ENCODE data around the gene FBXL13. TPM values are rescaled to one million over a fixed set of nuclear protein-coding genes. Genes with fewer than 3 reads are reported as not detected.
"Not testable (repeated sequence)": the region's sequence is repeated elsewhere in the genome, so short reads cannot be mapped to it uniquely, and the experiment has no call there.

The FBXL13 gene
- total RNA-seq, 1 donor from 2014 or later, result 4.0 TPM

DNA sequence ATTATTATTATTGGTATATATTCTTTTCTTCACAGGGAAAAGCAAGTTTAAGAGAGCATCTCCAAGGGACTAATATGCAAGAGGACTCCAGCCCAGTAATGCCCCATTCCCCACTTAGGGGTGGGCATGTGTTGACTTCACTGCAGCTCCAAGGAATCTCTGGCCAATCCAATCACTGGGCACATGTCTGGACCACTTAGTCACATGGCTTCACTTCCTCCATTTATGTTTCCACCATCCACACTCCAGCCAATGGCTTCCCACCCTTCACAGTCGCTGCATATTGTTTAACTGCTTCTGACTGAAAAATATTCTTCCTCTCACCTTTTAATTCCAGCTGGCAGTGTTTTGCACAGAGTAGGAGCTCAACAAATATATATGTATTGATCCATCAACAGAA is 43.6 kb downstream of the FBXL13 start:
- H3K36me3 Mint-ChIP-seq, result no peaks in the 10 kb centered on the region
- no peak overlapping the region for H3K27ac Mint-ChIP-seq
- no peak for TF ChIP-seq CTCF (conservative IDR thresholded peaks at IDR 0.05)
- no peak for DNase-seq (ENCODE audit: extremely low spot score, unreplicated experiment)
- H3K27me3 Mint-ChIP-seq, result no peaks in the 10 kb centered on the region
- H3K9me3 Mint-ChIP-seq, result no peaks in the 10 kb centered on the region
- no peaks in the 10 kb centered on the region for H3K4me1 Mint-ChIP-seq (ENCODE audit: unreplicated experiment)
- H3K4me3 Mint-ChIP-seq, result no peak overlapping the region

- H3K4me1 Mint-ChIP-seq (ENCODE audit: unreplicated experiment), result no peaks in the 10 kb centered on the region
- H3K9me3 Mint-ChIP-seq, result no peaks in the 10 kb centered on the region
- TF ChIP-seq CTCF (conservative IDR thresholded peaks at IDR 0.05), result no peak
- DNase-seq (ENCODE audit: extremely low spot score, unreplicated experiment), result no peak
- H3K36me3 Mint-ChIP-seq, result peaks cover 9% of the 10 kb centered on the region
- H3K27ac Mint-ChIP-seq, result no peak overlapping the region
- H3K27me3 Mint-ChIP-seq, result no peaks in the 10 kb centered on the region
- no peak overlapping the region for H3K4me3 Mint-ChIP-seq
Observed at GRCh38 chr7:103025341-103025740, 49.3 kb downstream of the FBXL13 start.

- H3K4me3 Mint-ChIP-seq; H3K27ac Mint-ChIP-seq; H3K4me1 Mint-ChIP-seq (ENCODE audit: unreplicated experiment); DNase-seq (ENCODE audit: extremely low spot score, unreplicated experiment); H3K9me3 Mint-ChIP-seq; H3K27me3 Mint-ChIP-seq: not testable (repeated sequence)
- peaks cover 11% of the 10 kb centered on the region for H3K36me3 Mint-ChIP-seq
Observed at GRCh38 chr7:103023578-103023977, 51.0 kb downstream of the FBXL13 start.

DNA sequence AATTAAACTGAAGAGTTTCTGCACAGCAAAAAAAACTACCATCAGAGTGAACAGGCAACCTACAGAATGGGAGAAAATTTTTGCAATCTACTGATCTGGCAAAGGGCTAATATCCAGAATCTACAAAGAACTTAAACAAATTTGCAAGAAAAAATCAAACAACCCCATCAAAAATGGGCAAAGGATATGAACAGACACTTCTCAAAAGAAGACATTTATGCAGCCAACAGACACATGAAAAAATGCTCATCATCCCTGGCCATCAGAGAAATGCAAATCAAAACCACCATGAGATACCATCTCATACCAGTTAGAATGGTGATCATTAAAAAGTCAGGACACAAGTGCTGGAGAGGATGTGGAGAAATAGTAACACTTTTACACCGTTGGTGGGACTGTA is 53.1 kb downstream of the FBXL13 start:
- not testable (repeated sequence) for DNase-seq (ENCODE audit: extremely low spot score, unreplicated experiment); H3K9me3 Mint-ChIP-seq; H3K27me3 Mint-ChIP-seq; H3K4me3 Mint-ChIP-seq; H3K27ac Mint-ChIP-seq; H3K4me1 Mint-ChIP-seq (ENCODE audit: unreplicated experiment)
- H3K36me3 Mint-ChIP-seq, result peaks cover 15% of the 10 kb centered on the region

DNA sequence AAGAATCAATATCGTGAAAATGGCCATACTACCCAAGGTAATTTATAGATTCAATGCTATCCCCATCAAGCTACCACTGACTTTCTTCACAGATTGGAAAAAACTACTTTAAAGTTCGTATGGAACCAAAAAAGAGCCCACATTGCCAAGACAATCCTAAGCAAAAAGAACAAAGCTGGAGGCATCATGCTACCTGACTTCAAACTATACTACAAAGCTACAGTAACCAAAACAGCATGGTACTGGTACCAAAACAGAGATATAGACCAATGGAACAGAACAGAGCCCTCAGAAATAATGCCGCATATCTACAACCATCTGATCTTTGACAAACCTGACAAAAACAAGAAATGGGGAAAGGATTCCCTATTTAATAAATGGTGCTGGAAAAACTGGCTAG is 53.7 kb downstream of the FBXL13 start:
- H3K27ac Mint-ChIP-seq; H3K4me3 Mint-ChIP-seq; H3K4me1 Mint-ChIP-seq (ENCODE audit: unreplicated experiment); DNase-seq (ENCODE audit: extremely low spot score, unreplicated experiment); H3K9me3 Mint-ChIP-seq; H3K27me3 Mint-ChIP-seq: not testable (repeated sequence)
- H3K36me3 Mint-ChIP-seq, result peaks cover 16% of the 10 kb centered on the region

DNA sequence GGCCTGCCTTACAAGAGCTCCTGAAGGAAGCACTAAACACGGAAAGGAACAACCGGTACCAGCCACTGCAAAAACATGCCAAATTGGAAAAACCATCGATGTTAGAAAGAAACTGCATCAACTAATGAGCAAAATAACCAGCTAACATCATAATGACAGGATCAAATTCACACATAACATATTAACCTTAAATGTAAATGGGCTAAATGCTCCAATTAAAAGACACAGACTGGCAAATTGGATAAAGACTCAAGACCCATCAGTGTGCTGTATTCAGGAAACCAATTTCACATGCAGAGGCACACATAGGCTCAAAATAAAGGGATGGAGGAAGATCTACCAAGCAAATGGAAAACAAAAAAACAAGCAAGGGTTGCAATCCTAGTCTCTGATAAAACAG is 56.3 kb downstream of the FBXL13 start:
- H3K9me3 Mint-ChIP-seq; H3K27me3 Mint-ChIP-seq; H3K4me3 Mint-ChIP-seq; H3K4me1 Mint-ChIP-seq (ENCODE audit: unreplicated experiment); H3K27ac Mint-ChIP-seq; DNase-seq (ENCODE audit: extremely low spot score, unreplicated experiment): not testable (repeated sequence)
- peaks cover 18% of the 10 kb centered on the region for H3K36me3 Mint-ChIP-seq

- no peak overlapping the region for H3K4me3 Mint-ChIP-seq
- no peaks in the 10 kb centered on the region for H3K9me3 Mint-ChIP-seq
- H3K36me3 Mint-ChIP-seq, result peaks cover 3% of the 10 kb centered on the region
- no peaks in the 10 kb centered on the region for H3K4me1 Mint-ChIP-seq (ENCODE audit: unreplicated experiment)
- no peak for DNase-seq (ENCODE audit: extremely low spot score, unreplicated experiment)
- no peak for TF ChIP-seq CTCF (conservative IDR thresholded peaks at IDR 0.05)
- H3K27ac Mint-ChIP-seq, result no peak overlapping the region
- no peaks in the 10 kb centered on the region for H3K27me3 Mint-ChIP-seq
Observed at GRCh38 chr7:103011650-103012049, 62.9 kb downstream of the FBXL13 start.

- Mint-ChIP-seq H3K4me1 (ENCODE audit: unreplicated experiment) (no peaks in the 10 kb centered on the region), H3K9me3 (peaks cover 4% of the 10 kb centered on the region), H3K27me3 (no peaks in the 10 kb centered on the region), H3K36me3 (no peaks in the 10 kb centered on the region), H3K27ac (no peak overlapping the region), H3K4me3 (no peak overlapping the region)
- TF ChIP-seq CTCF (conservative IDR thresholded peaks at IDR 0.05), result no peak
- no peak for DNase-seq (ENCODE audit: extremely low spot score, unreplicated experiment)
Observed at GRCh38 chr7:103010211-103010610, 64.4 kb downstream of the FBXL13 start.

All from type B pancreatic cell (in vitro differentiated cells).